ENCODE results near the gene KCNT1. TPM values are rescaled to one million over a fixed set of nuclear protein-coding genes. Genes with fewer than 3 reads are reported as not detected.

The KCNT1 gene
- total RNA-seq, 2 experiments from 2014 or later = 0.11 to 0.22 TPM

DNA sequence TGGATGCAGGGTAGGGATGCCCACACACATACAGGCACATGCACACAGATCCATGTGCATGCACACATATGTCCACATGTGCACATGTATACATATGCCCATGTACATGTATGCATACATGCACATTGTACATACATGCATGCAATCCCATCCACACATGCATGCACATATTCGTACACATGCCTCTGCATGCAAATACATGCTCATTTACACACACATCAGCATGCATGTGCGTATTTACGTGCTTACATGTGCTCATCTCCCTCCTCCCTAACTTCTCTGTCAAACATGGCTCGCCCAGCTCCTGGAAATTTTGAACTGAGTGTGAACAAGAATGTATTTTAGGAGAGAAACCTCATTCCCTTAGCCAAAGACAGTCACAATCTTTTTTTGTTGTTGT, 6.2 kb downstream of the KCNT1 start:
- Mint-ChIP-seq H3K27me3 (peaks cover 19% of the 10 kb centered on the region), H3K36me3 (ENCODE audit: low read depth) (no peaks in the 10 kb centered on the region), H3K4me3 (no peak overlapping the region), H3K9me3 (no peaks in the 10 kb centered on the region), H3K27ac (no peak overlapping the region), H3K4me1 (ENCODE audit: low read depth) (no peaks in the 10 kb centered on the region)
- DNase-seq (no peak), ATAC-seq (ENCODE audit: poor library complexity) (no peak)
- Histone ChIP-seq H3K27me3 (ENCODE audit: control insufficient read depth in 1 of 2, insufficient read depth in 2 of 2, low read length in 2 of 2) (peaks cover 15 to 25% of the 10 kb centered on the region in 2 experiments), H3K27ac (ENCODE audit: low read depth in 1 of 2, low read length in 2 of 2) (no peak overlapping the region), H3K9me3 (ENCODE audit: control insufficient read depth in 1 of 2, insufficient read depth in 1 of 2, low read length in 2 of 2) (peaks cover 0 to 20% of the 10 kb centered on the region in 2 experiments), H3K36me3 (ENCODE audit: insufficient read depth, low read length) (no peaks in the 10 kb centered on the region), H3K4me1 (ENCODE audit: insufficient read depth, low read length) (no peaks in the 10 kb centered on the region), H3K4me3 (ENCODE audit: low read length) (no peak overlapping the region)
- CTCF ChIA-PET = no interaction called here
- no peak for TF ChIP-seq CTCF (IDR thresholded peaks at IDR 0.05)
- intact Hi-C loops (cut with DNase I, micrococcal nuclease) = no loop called here
- POLR2A ChIA-PET = no interaction called here

- DNase-seq = no peak
- intact Hi-C loops (cut with DNase I, micrococcal nuclease) = no loop called here
- H3K36me3 ChIP-seq (ENCODE audit: insufficient read depth, low read length) = no peaks in the 10 kb centered on the region
- no peak overlapping the region for H3K27ac ChIP-seq (ENCODE audit: low read depth in 1 of 2, low read length in 2 of 2)
- no peaks in the 10 kb centered on the region for H3K9me3 Mint-ChIP-seq
- H3K4me3 Mint-ChIP-seq = no peak overlapping the region
- no peaks in the 10 kb centered on the region for H3K36me3 Mint-ChIP-seq (ENCODE audit: low read depth)
- H3K4me1 Mint-ChIP-seq (ENCODE audit: low read depth) = no peaks in the 10 kb centered on the region
- peaks cover 0 to 22% of the 10 kb centered on the region in 2 experiments for H3K9me3 ChIP-seq (ENCODE audit: control insufficient read depth in 1 of 2, insufficient read depth in 1 of 2, low read length in 2 of 2)
- H3K4me3 ChIP-seq (ENCODE audit: low read length) = no peak overlapping the region
- TF ChIP-seq CTCF (IDR thresholded peaks at IDR 0.05) = no peak
- no peak overlapping the region for H3K27ac Mint-ChIP-seq
- ChIA-PET CTCF (no interaction called here), POLR2A (no interaction called here)
- H3K4me1 ChIP-seq (ENCODE audit: insufficient read depth, low read length) = no peaks in the 10 kb centered on the region
- H3K27me3 ChIP-seq (ENCODE audit: control insufficient read depth in 1 of 2, insufficient read depth in 2 of 2, low read length in 2 of 2) = peaks cover 18 to 35% of the 10 kb centered on the region in 2 experiments
- no peak for ATAC-seq (ENCODE audit: poor library complexity)
- H3K27me3 Mint-ChIP-seq = peaks cover 25% of the 10 kb centered on the region
These were observed 9.4 kb downstream of the KCNT1 start for GRCh38 chr9:135711391-135711790.

DNA sequence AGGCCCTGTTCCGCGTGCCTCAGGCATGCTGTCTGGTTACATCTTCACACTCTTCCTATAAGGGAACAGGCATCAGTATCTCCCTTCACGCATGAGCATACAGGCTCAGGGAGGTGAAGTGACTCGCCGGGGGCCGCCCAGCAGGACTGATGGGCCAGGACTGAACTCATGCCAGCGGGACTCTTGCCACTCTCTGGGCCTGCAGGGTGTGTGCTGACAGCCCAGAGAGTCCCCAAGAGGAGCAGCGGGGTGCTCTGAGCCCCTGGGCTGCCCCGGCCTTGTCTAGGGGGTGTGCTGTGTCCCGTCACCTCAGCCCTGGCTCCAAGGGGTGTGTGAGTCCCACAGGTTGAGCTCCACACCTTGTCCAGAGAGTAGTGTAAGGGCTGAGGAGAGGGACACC, 9.9 kb downstream of the KCNT1 start:
- peaks cover 30% of the 10 kb centered on the region for H3K27me3 Mint-ChIP-seq
- intact Hi-C loops (cut with DNase I, micrococcal nuclease) = no loop called here
- no peaks in the 10 kb centered on the region for H3K4me1 ChIP-seq (ENCODE audit: insufficient read depth, low read length)
- H3K4me3 Mint-ChIP-seq = no peak overlapping the region
- no peaks in the 10 kb centered on the region for H3K9me3 Mint-ChIP-seq
- DNase-seq = no peak
- TF ChIP-seq CTCF (IDR thresholded peaks at IDR 0.05) = no peak
- no peaks in the 10 kb centered on the region for H3K4me1 Mint-ChIP-seq (ENCODE audit: low read depth)
- POLR2A ChIA-PET = no interaction called here
- H3K27ac ChIP-seq (ENCODE audit: low read depth in 1 of 2, low read length in 2 of 2) = no peak overlapping the region
- H3K36me3 Mint-ChIP-seq (ENCODE audit: low read depth) = no peaks in the 10 kb centered on the region
- no peak overlapping the region for H3K27ac Mint-ChIP-seq
- H3K27me3 ChIP-seq (ENCODE audit: control insufficient read depth in 1 of 2, insufficient read depth in 2 of 2, low read length in 2 of 2) = peaks cover 20 to 35% of the 10 kb centered on the region in 2 experiments
- H3K9me3 ChIP-seq (ENCODE audit: control insufficient read depth in 1 of 2, insufficient read depth in 1 of 2, low read length in 2 of 2) = peaks cover 0 to 22% of the 10 kb centered on the region in 2 experiments
- CTCF ChIA-PET = no interaction called here
- no peak for ATAC-seq (ENCODE audit: poor library complexity)
- no peak overlapping the region for H3K4me3 ChIP-seq (ENCODE audit: low read length)
- no peaks in the 10 kb centered on the region for H3K36me3 ChIP-seq (ENCODE audit: insufficient read depth, low read length)

Measured in CD4-positive, alpha-beta T cell (primary cell).